Activated T-helper 2 cell treated with anti-CD3 and anti-CD28 coated beads, Interferon-gamma antibody, Interleukin-2, Interleukin-4, amounts not matched to agents 10 μg/mL and 5 μg/mL and 100 μg/mL, durations not matched to agents 14 hours and 24 hours and 36 hours (primary cell): ENCODE measurements around the gene TSPAN18. TPM values are rescaled to one million over a fixed set of nuclear protein-coding genes. Genes with fewer than 3 reads are reported as not detected.

Source experiments
- DNase-seq: peaks from one replicate; pipeline ENCODE4 v3.0.0; 2021; ENCODE audit warnings: low spot score
- H3K27ac Mint-ChIP-seq: one replicate; pipeline ENCODE4 v1.8.0; 2021; ENCODE audit warnings: mixed read lengths
- H3K27me3 Mint-ChIP-seq: one replicate; pipeline ENCODE4 v1.8.0; 2021; ENCODE audit warnings: low read depth, mixed read lengths
- H3K36me3 Mint-ChIP-seq: one replicate; pipeline ENCODE4 v1.8.0; 2021; ENCODE audit warnings: low read depth, mixed read lengths
- H3K4me1 Mint-ChIP-seq: one replicate; pipeline ENCODE4 v1.8.0; 2021; ENCODE audit warnings: low read depth, mixed read lengths
- H3K4me3 Mint-ChIP-seq: one replicate; pipeline ENCODE4 v1.8.0; 2021; ENCODE audit warnings: low read depth, mild to moderate bottlenecking, moderate library complexity, mixed read lengths
- H3K9me3 Mint-ChIP-seq: one replicate; pipeline ENCODE4 v1.8.0; 2021; ENCODE audit warnings: mixed read lengths
- intact Hi-C: fragments of 100-400 bp; cut with micrococcal nuclease; formaldehyde crosslinking; loops from one replicate; pipeline ENCODE4 v1.15.1; 2023
- total RNA-seq: library from RNA; stranded (reverse); gene quantifications from 2 replicates; pipeline ENCODE4 v1.2.3, GENCODE V29; 2022

TSPAN18 gene
- 0.87 and 1.1 TPM in 2 replicates for total RNA-seq

GRCh38 chr11:44726283-44727113, at the start of gene TSPAN18:
TSS of gene TSPAN18 (plus strand) at chr11:44726962. CDS start at chr11:44906417, 179,455 bp downstream.
- Mint-ChIP-seq H3K27ac (peak within 1 kb of the TSS; percentile 22), H3K4me1 (peaks cover 30% of the 10 kb centered on the region), H3K36me3 (no peaks in the 10 kb centered on the region), H3K9me3 (no peaks in the 10 kb centered on the region), H3K4me3 (peak within 1 kb of the TSS; percentile 77), H3K27me3 (peaks cover 47% of the 10 kb centered on the region)
- intact Hi-C loops, result loop anchor here (1.0 to 5.0 kb wide), 4 partner anchors 99 to 456 kb away; partner anchors contain the start of gene CD82
- peak; percentile 18 for DNase-seq

DNA sequence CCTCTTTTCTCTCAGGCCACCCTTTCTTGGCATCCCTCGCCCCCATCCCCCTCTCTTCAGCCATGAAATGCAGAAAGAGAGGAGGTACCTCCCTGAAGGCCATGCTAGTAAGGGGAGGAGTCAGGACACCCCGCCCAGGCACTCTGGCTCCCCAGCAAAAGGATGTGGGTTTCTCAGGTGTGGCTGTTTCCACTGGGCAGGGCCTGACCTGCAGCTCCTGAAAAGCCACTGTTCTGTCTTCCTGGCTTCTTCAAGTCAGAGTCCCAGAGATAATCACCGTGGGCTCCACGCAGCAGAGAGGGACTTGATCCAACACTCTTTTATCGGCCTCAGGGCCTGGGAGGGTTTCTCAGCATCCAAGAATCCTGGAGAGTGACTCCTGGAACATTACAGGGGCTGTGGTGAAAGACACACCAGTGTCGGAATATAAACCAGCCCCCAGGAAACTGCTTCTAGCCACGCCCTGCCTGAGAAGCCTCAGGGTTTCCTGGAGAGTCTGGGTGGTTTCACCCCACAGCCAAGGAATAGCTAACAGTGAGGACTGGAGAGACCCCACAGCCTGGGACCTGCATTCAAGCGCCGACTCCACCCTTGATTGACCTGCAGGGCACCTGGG, 45.7 kb upstream of the TSPAN18 start:
- Mint-ChIP-seq H3K4me3 (peak overlapping the region; percentile 55), H3K27ac (peak overlapping the region; percentile 36), H3K4me1 (peaks cover 29% of the 10 kb centered on the region), H3K27me3 (peaks cover 2% of the 10 kb centered on the region), H3K36me3 (no peaks in the 10 kb centered on the region), H3K9me3 (no peaks in the 10 kb centered on the region)
- intact Hi-C loops, result no loop called here
- peak; percentile 77 for DNase-seq

GRCh38 chr11:44681698-44682097, 45.1 kb upstream of the TSPAN18 start:
- peak overlapping the region; percentile 55 for H3K4me3 Mint-ChIP-seq
- H3K27ac Mint-ChIP-seq, result peak overlapping the region; percentile 35
- H3K9me3 Mint-ChIP-seq, result no peaks in the 10 kb centered on the region
- intact Hi-C loops, result no loop called here
- peaks cover 29% of the 10 kb centered on the region for H3K4me1 Mint-ChIP-seq
- peaks cover 5% of the 10 kb centered on the region for H3K27me3 Mint-ChIP-seq
- no peak for DNase-seq
- H3K36me3 Mint-ChIP-seq, result no peaks in the 10 kb centered on the region

DNA sequence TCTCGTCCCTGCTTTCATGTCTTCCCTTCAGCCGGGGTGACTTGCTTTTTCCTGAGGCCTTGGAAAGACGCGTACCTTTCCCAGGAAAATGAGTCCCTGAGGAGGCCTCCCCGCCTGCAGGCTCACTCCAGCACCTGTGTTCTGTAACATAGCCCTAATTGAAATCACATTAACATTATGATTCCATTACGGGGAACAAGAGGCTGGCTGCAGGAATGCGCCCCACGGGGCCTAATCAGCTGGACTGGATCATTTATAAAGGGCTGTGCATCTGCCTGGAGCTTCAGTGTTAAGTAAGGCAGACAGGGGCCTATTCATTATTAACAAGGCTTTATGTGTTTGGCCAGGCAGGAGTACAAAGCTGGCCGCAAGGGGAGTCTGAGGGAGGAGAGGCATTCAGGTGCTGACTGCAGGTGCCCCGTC, 41.9 kb upstream of the TSPAN18 start:
- Mint-ChIP-seq H3K36me3 (no peaks in the 10 kb centered on the region), H3K9me3 (no peaks in the 10 kb centered on the region), H3K4me3 (no peak overlapping the region), H3K27me3 (peaks cover 12% of the 10 kb centered on the region), H3K4me1 (peaks cover 27% of the 10 kb centered on the region), H3K27ac (no peak overlapping the region)
- intact Hi-C loops, result no loop called here
- DNase-seq, result no peak

DNA sequence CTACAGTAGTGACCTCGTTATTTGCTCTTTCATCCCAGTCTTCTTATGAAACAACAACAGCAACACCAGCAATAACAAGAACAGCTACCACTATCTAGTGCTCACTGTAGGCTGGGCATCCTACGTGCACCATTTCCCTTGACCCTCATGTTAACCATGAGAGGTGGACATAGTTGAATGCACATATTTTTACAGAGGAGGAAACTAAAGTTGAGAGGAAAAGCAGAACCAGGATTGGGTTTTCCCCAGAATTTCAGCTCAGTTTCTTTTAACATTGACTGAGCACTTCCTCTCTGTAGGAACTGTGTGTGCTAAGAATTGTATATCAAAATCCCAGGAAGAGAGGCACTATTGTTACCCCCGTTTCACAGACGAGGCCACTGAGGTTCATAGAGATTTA, 39.4 kb upstream of the TSPAN18 start:
- Mint-ChIP-seq H3K4me1 (peaks cover 7% of the 10 kb centered on the region), H3K9me3 (no peaks in the 10 kb centered on the region), H3K36me3 (no peaks in the 10 kb centered on the region), H3K27ac (no peak overlapping the region), H3K4me3 (no peak overlapping the region), H3K27me3 (peaks cover 12% of the 10 kb centered on the region)
- DNase-seq, result no peak
- intact Hi-C loops, result no loop called here

DNA sequence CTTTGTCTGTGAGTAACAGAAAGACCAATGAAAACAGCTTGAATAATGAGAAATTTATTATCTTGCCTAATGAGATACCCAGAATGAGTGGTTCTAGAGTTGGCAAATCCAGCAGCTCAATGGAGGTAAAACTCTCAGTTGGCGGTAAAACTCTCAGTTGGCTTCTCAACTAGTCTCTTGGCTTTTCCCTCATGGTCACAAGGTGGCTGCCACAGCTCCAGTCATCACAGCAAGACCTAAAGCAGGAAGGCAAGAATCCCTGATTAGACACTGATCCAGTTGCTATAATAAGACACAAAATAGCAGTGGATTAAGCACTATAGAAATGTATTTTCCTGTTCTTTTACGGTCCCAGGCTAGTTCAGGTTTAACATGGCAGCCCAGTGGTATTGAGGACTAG, 37.5 kb upstream of the TSPAN18 start:
- intact Hi-C loops, result no loop called here
- DNase-seq, result no peak
- peaks cover 12% of the 10 kb centered on the region for H3K27me3 Mint-ChIP-seq
- no peak overlapping the region for H3K27ac Mint-ChIP-seq
- H3K9me3 Mint-ChIP-seq, result no peaks in the 10 kb centered on the region
- H3K36me3 Mint-ChIP-seq, result no peaks in the 10 kb centered on the region
- no peak overlapping the region for H3K4me3 Mint-ChIP-seq
- H3K4me1 Mint-ChIP-seq, result no peaks in the 10 kb centered on the region

GRCh38 chr11:44690651-44691050, 36.1 kb upstream of the TSPAN18 start:
- no peak overlapping the region for H3K4me3 Mint-ChIP-seq
- peaks cover 2% of the 10 kb centered on the region for H3K4me1 Mint-ChIP-seq
- no peaks in the 10 kb centered on the region for H3K9me3 Mint-ChIP-seq
- intact Hi-C loops, result no loop called here
- no peak for DNase-seq
- H3K27ac Mint-ChIP-seq, result no peak overlapping the region
- H3K36me3 Mint-ChIP-seq, result no peaks in the 10 kb centered on the region
- H3K27me3 Mint-ChIP-seq, result peaks cover 12% of the 10 kb centered on the region

- intact Hi-C loops, result no loop called here
- Mint-ChIP-seq H3K4me3 (no peak overlapping the region), H3K36me3 (no peaks in the 10 kb centered on the region), H3K4me1 (peaks cover 2% of the 10 kb centered on the region), H3K27me3 (peaks cover 6% of the 10 kb centered on the region), H3K9me3 (no peaks in the 10 kb centered on the region), H3K27ac (no peak overlapping the region)
- no peak for DNase-seq
Measured at GRCh38 chr11:44692460-44692859, 34.3 kb upstream of the TSPAN18 start.

GRCh38 chr11:44693654-44694119, 33.1 kb upstream of the TSPAN18 start:
- intact Hi-C loops, result no loop called here
- H3K9me3 Mint-ChIP-seq, result no peaks in the 10 kb centered on the region
- no peak for DNase-seq
- no peaks in the 10 kb centered on the region for H3K36me3 Mint-ChIP-seq
- H3K27ac Mint-ChIP-seq, result no peak overlapping the region
- peaks cover 2% of the 10 kb centered on the region for H3K27me3 Mint-ChIP-seq
- H3K4me1 Mint-ChIP-seq, result peaks cover 2% of the 10 kb centered on the region
- no peak overlapping the region for H3K4me3 Mint-ChIP-seq

GRCh38 chr11:44694443-44694842, 32.3 kb upstream of the TSPAN18 start:
- no peak overlapping the region for H3K27ac Mint-ChIP-seq
- H3K9me3 Mint-ChIP-seq, result no peaks in the 10 kb centered on the region
- no peak for DNase-seq
- H3K4me1 Mint-ChIP-seq, result peaks cover 2% of the 10 kb centered on the region
- no peaks in the 10 kb centered on the region for H3K36me3 Mint-ChIP-seq
- H3K27me3 Mint-ChIP-seq, result peaks cover 7% of the 10 kb centered on the region
- intact Hi-C loops, result no loop called here
- H3K4me3 Mint-ChIP-seq, result no peak overlapping the region

DNA sequence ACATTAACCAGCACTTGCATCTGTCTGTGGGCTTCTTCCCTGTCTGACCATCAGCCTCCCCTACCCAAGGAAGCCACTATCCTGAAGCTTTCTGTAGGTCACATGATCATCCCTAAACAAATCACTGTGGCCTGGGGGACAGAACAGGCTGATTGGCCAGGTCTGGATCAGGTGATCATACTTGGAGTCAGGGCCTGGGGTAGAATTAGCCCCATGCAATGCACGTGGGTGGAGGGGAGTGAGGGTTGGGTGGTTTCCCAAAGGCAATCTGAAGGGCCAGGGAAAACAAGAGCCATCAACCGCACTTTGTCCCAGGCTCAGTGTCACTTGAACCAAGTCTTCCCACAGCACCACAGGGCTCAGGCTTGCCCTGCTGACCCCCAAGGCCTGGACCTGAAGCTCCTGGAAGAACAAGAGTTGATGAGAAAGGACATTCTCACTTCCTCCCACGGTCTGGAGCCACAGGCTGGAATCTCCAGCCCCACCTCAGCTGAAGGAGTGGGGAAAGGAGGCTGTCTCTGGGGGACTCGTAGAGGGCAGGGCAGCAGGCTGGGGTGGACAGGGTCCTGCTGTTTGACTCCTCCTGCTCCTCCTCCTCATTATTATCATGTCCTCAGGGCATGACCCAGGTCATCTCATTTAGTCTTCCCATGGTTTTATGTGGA, 31.5 kb upstream of the TSPAN18 start:
- Mint-ChIP-seq H3K4me1 (peaks cover 2% of the 10 kb centered on the region), H3K27ac (no peak overlapping the region), H3K9me3 (no peaks in the 10 kb centered on the region), H3K36me3 (no peaks in the 10 kb centered on the region), H3K4me3 (no peak overlapping the region), H3K27me3 (peaks cover 9% of the 10 kb centered on the region)
- DNase-seq, result no peak
- intact Hi-C loops, result no loop called here

- Mint-ChIP-seq H3K27me3 (peaks cover 15% of the 10 kb centered on the region), H3K4me3 (no peak overlapping the region), H3K9me3 (no peaks in the 10 kb centered on the region), H3K36me3 (no peaks in the 10 kb centered on the region), H3K4me1 (peaks cover 2% of the 10 kb centered on the region), H3K27ac (no peak overlapping the region)
- no peak for DNase-seq
- intact Hi-C loops, result no loop called here
Measured at GRCh38 chr11:44698252-44698912, 28.4 kb upstream of the TSPAN18 start.
